ENCODE results near the gene STX1B.
A peak's percentile ranks its signal among the peaks of the same experiment; 100 is the strongest.

STX1B gene

DNA sequence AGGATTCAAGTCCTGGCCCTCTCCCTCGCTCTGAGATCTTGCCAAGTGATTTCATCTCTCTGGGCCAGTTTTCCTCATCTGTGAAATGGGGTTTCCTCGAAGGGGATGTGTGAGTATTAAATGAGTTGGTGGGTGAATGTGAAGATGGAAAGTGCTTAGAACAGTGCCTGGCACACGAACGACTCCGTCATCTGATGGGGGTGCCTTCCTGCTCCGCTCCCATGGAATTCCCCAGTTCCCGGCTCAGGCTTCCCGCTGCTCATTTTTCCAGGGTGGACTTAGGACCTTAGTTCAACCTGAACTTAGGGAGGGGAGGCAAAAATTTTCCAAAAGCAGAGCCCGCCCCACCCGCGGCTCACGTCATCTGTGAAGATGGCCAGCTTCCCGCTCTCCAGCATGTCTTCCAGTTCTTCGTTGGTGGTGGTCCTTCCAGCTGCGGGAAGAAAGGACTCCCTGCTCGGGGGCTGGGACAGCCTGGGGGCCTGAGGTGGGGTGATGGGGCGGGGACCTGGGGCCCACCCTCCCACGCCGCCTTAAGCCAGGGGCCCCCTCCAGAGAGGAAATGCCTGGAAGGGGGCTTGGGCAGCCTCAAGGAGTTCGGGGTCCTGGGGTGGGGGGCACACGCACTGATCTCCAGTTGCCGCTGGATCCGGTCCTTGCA is 14.0 kb downstream of the STX1B start:
- TF ChIP-seq, protein P1, sequence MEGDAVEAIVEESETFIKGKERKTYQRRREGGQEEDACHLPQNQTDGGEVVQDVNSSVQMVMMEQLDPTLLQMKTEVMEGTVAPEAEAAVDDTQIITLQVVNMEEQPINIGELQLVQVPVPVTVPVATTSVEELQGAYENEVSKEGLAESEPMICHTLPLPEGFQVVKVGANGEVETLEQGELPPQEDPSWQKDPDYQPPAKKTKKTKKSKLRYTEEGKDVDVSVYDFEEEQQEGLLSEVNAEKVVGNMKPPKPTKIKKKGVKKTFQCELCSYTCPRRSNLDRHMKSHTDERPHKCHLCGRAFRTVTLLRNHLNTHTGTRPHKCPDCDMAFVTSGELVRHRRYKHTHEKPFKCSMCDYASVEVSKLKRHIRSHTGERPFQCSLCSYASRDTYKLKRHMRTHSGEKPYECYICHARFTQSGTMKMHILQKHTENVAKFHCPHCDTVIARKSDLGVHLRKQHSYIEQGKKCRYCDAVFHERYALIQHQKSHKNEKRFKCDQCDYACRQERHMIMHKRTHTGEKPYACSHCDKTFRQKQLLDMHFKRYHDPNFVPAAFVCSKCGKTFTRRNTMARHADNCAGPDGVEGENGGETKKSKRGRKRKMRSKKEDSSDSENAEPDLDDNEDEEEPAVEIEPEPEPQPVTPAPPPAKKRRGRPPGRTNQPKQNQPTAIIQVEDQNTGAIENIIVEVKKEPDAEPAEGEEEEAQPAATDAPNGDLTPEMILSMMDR (conservative IDR thresholded peaks at IDR 0.05; ENCODE audit: low read depth, low read length) = no peak
- peak overlapping the region; percentile 65 for H3K4me3 ChIP-seq (ENCODE audit: low read depth, low read length)
- no peak for DNase-seq (ENCODE audit: low read depth)

DNA sequence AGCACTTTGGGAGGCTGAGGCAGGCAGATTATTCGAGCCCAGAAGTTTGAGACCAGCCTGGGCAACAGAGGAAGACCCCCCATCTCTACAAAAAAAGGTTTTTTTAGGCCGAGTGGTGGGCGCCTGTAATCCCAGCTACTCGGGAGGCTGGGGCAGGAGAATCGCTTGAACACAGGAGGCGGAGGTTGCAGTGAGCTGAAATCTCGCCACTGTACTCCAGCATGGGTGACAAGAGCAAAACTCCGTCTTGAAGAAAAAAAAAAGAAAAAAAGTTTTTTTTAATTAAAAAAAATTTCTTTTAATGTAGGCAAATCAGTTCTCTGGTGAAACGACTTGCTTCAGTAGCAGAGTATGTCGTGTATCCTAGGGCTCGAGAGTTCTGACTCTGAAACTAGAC is 14.5 kb downstream of the STX1B start:
- TF ChIP-seq, protein P1 (conservative IDR thresholded peaks at IDR 0.05; ENCODE audit: low read depth, low read length) = no peak
- DNase-seq (ENCODE audit: low read depth) = no peak
- no peak overlapping the region for H3K4me3 ChIP-seq (ENCODE audit: low read depth, low read length)

DNA sequence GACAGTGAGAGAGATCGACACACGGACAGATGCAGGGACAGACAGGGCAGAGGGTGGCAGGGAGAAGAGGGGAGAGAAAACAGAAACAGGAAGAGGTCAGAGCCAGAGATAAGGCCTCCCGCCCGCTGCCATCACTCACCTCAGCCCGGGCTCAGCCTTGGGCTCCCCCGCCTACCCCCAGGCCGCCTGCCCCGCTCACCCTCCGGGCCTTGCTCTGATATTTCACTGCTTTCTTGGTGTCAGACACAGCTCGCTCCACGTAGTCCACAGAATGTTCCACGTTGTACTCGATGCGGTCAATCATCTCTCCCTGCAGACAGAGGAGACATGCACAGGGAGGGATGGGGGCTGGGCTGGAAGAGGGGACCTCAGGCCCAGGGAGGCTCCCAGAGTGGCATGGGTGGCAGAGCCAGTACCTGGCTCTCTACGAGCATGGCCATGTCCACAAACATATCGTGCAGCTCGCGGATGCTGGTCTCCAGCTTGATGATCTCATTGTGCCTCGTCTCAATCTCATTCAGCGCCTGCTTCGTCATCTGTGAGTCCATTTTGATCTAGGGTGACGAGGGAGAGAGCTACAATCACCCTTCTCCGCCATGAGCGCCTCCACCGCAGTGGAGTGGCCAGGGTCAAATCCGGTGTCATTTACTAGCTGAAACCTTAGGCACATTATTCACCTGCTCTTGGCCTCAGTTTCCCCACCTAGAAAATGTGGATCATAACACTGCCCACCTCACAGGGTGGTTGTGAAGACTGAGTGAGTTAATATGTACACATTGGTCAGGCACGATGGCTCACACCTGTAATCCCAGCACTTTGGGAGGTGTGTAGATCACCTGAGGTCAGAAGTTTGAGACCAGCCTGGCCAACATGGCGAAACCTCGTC is 17.3 kb downstream of the STX1B start:
- no peak overlapping the region for H3K4me3 ChIP-seq (ENCODE audit: low read depth, low read length)
- DNase-seq (ENCODE audit: low read depth) = no peak
- TF ChIP-seq, protein P1 (conservative IDR thresholded peaks at IDR 0.05; ENCODE audit: low read depth, low read length) = no peak

DNA sequence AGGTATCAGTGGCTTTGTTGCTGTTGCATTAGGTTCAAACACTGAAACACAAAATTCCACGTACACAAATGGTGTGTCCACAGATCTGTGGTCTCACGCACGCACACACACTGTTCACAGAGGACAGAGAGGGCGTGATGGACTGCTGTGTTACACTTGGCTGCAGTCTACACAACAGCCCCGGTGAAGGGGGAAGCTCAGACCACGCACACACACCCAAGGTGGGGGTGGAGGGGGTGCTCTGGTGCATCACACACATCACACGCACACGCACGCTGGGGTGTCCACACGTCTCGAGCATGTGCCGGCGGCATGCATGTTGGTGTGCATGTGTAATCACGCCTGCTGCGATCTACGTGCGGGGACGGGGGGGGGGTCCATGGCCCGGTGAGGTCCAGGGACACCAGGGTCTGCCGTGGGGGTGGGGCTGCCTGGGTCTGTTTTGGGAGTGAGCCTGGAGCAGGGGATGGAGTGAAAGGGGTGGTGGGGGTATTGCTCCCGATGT is 18.1 kb downstream of the STX1B start:
- DNase-seq (ENCODE audit: low read depth) = no peak
- TF ChIP-seq, protein P1 (conservative IDR thresholded peaks at IDR 0.05; ENCODE audit: low read depth, low read length) = no peak
- no peak overlapping the region for H3K4me3 ChIP-seq (ENCODE audit: low read depth, low read length)

DNA sequence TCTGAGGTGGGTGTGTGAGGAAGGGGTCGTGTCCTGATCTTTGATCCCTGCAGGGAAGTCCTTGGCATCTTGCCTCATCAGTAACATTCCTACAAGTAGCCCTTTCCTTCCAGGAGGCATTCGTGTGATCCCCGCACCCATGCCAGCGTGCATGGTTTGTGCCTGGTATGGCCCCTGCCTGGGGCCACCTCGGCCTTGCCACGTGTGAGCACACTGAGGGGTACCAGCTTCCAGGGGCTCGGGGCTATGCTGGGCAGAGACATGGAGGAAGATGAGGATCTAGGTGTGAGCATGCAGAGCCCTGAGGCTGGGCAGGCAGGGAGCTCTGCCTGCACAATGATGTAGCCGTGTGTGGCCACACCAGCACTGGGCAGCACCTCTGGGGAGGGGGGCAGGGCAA is 19.4 kb downstream of the STX1B start:
- H3K4me3 ChIP-seq (ENCODE audit: low read depth, low read length) = no peak overlapping the region
- no peak for DNase-seq (ENCODE audit: low read depth)
- TF ChIP-seq, protein P1 (conservative IDR thresholded peaks at IDR 0.05; ENCODE audit: low read depth, low read length) = no peak

DNA sequence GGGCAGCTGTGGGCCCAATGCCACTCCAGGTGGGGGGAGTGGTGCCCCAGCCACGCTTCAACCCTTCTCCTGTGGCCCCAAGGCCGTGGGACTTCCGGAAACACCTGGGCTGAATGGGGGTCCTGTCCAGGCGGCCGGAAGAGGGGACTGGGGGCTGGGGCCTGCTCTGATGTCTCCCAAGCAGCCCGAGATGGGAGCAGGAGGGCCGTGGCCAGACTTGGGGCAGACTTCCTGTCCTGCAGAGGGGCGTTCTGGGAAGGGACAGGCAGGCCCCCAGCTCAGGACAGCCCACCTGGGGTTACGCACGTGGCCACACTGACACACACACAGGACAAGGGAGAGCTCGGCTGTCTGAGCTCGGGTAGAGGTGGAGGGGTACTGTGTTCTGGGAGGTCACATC is 20.3 kb downstream of the STX1B start:
- TF ChIP-seq, protein P1 (conservative IDR thresholded peaks at IDR 0.05; ENCODE audit: low read depth, low read length) = no peak
- DNase-seq (ENCODE audit: low read depth) = no peak
- H3K4me3 ChIP-seq (ENCODE audit: low read depth, low read length) = no peak overlapping the region

All from choroid plexus epithelial cell (primary cell).